Dermis microvascular lymphatic vessel endothelial cell (primary cell): ENCODE data around the gene PRDX6. TPM values are rescaled to one million over a fixed set of nuclear protein-coding genes. Genes with fewer than 3 reads are reported as not detected.

ENCODE experiments used
- total RNA-seq: library from RNA; depleted of rRNA; stranded (reverse); fragments of >200 nt; gene quantifications from 2 replicates; pipeline ENCODE4 v1.2.1, GENCODE V29; 2014

PRDX6 gene
- total RNA-seq, 1 donor from 2014 or later: 120 TPM

Other genes starting within 250 kb of the PRDX6 start
- gene SLC9C2, start 125.7 kb downstream of the PRDX6 start, total RNA-seq: not detected in 2 replicates
- not detected in 2 replicates for gene TEX50, start 158.0 kb downstream of the PRDX6 start, total RNA-seq
- 0.13 TPM in 1 of 2 replicates, not detected in the other for gene ANKRD45, start 192.5 kb downstream of the PRDX6 start, total RNA-seq
- 27.7 and 34.5 TPM in 2 replicates for gene KLHL20, start 237.6 kb downstream of the PRDX6 start, total RNA-seq